ENCODE data around the gene PRELP. TPM values are rescaled to one million over a fixed set of nuclear protein-coding genes. Genes with fewer than 3 reads are reported as not detected.

PRELP gene
- total RNA-seq, 1 experiment from 2014 or later, result not detected

- ChIA-PET CTCF (no interaction called here), POLR2A (ENCODE audit: unreplicated experiment) (interaction anchor here (0.9 kb wide), 1 partner anchor 157 kb away, joined by 20 read pairs; no protein-coding TSS in a partner anchor)
- no peak for ATAC-seq
These were observed 17.5 kb upstream of the PRELP start for GRCh38 chr1:203458078-203458477.

GRCh38 chr1:203459671-203460201 is 15.9 kb upstream of the PRELP start:
- ChIA-PET POLR2A (ENCODE audit: unreplicated experiment) (no interaction called here), CTCF (no interaction called here)
- Histone ChIP-seq H4K20me1 (ENCODE audit: low read length) (no peaks in the 10 kb centered on the region), H2AFZ (ENCODE audit: low read length) (no peak overlapping the region), H3K9me3 (ENCODE audit: low read length) (no peaks in the 10 kb centered on the region), H3K4me3 (ENCODE audit: low read length) (no peak overlapping the region), H3K9ac (ENCODE audit: low read length) (no peak overlapping the region), H3K36me3 (ENCODE audit: low read depth, low read length) (no peaks in the 10 kb centered on the region), H3K27ac (ENCODE audit: low read length) (no peak overlapping the region), H3K9me2 (replicated peaks; ENCODE audit: low read length) (no peaks in the 10 kb centered on the region), H3K27me3 (ENCODE audit: low read length) (peaks cover 40% of the 10 kb centered on the region), H3K4me1 (ENCODE audit: insufficient read depth, low read length) (no peaks in the 10 kb centered on the region), H3K4me2 (ENCODE audit: low read length) (no peak overlapping the region), H3F3A (ENCODE audit: low read length, unreplicated experiment) (no peaks in the 10 kb centered on the region), H3K79me2 (ENCODE audit: low read length) (no peaks in the 10 kb centered on the region)
- ATAC-seq, result no peak
- no peak for DNase-seq
- intact Hi-C loops (cut with micrococcal nuclease), result no loop called here
- BruUV-seq (replicated peaks), result no TSS peak
- TF ChIP-seq CTCF (conservative IDR thresholded peaks at IDR 0.05; ENCODE audit: low read depth, low read length) (no peak), EZH2phosphoT487 (IDR thresholded peaks at IDR 0.05; ENCODE audit: borderline replicate concordance, low read length) (no peak), EZH2 (IDR thresholded peaks at IDR 0.05; ENCODE audit: low read length, unreplicated experiment) (no peak)

More at GRCh38 chr1:203458078-203458477, 17.5 kb upstream of the PRELP start:
- Histone ChIP-seq H4K20me1 (ENCODE audit: low read length) (no peaks in the 10 kb centered on the region), H3K9me3 (ENCODE audit: low read length) (no peaks in the 10 kb centered on the region), H3K79me2 (ENCODE audit: low read length) (no peaks in the 10 kb centered on the region), H3K4me3 (ENCODE audit: low read length) (no peak overlapping the region), H3K27me3 (ENCODE audit: low read length) (peaks cover 50% of the 10 kb centered on the region), H3K36me3 (ENCODE audit: low read depth, low read length) (no peaks in the 10 kb centered on the region), H3K4me1 (ENCODE audit: insufficient read depth, low read length) (no peaks in the 10 kb centered on the region), H3F3A (ENCODE audit: low read length, unreplicated experiment) (no peaks in the 10 kb centered on the region), H2AFZ (ENCODE audit: low read length) (no peak overlapping the region), H3K27ac (ENCODE audit: low read length) (no peak overlapping the region), H3K9me2 (replicated peaks; ENCODE audit: low read length) (no peaks in the 10 kb centered on the region), H3K9ac (ENCODE audit: low read length) (no peak overlapping the region), H3K4me2 (ENCODE audit: low read length) (no peak overlapping the region)
- BruUV-seq (replicated peaks), result no TSS peak
- TF ChIP-seq EZH2 (IDR thresholded peaks at IDR 0.05; ENCODE audit: low read length, unreplicated experiment) (no peak), CTCF (conservative IDR thresholded peaks at IDR 0.05; ENCODE audit: low read depth, low read length) (no peak), EZH2phosphoT487 (IDR thresholded peaks at IDR 0.05; ENCODE audit: borderline replicate concordance, low read length) (no peak)
- no peak for DNase-seq
- intact Hi-C loops (cut with micrococcal nuclease), result no loop called here

GRCh38 chr1:203461717-203462116 is 13.9 kb upstream of the PRELP start:
- Histone ChIP-seq H3K27me3 (ENCODE audit: low read length) (peaks cover 33% of the 10 kb centered on the region), H3K27ac (ENCODE audit: low read length) (no peak overlapping the region), H3K4me3 (ENCODE audit: low read length) (no peak overlapping the region), H3K9me3 (ENCODE audit: low read length) (no peaks in the 10 kb centered on the region), H3K9me2 (replicated peaks; ENCODE audit: low read length) (no peaks in the 10 kb centered on the region), H2AFZ (ENCODE audit: low read length) (no peak overlapping the region), H3K79me2 (ENCODE audit: low read length) (no peaks in the 10 kb centered on the region), H3K4me2 (ENCODE audit: low read length) (no peak overlapping the region), H3K36me3 (ENCODE audit: low read depth, low read length) (no peaks in the 10 kb centered on the region), H4K20me1 (ENCODE audit: low read length) (no peaks in the 10 kb centered on the region), H3K9ac (ENCODE audit: low read length) (no peak overlapping the region), H3F3A (ENCODE audit: low read length, unreplicated experiment) (no peaks in the 10 kb centered on the region), H3K4me1 (ENCODE audit: insufficient read depth, low read length) (no peaks in the 10 kb centered on the region)
- BruUV-seq (replicated peaks), result no TSS peak
- ATAC-seq (no peak), DNase-seq (no peak)
- intact Hi-C loops (cut with micrococcal nuclease), result no loop called here
- POLR2A ChIA-PET (ENCODE audit: unreplicated experiment), result interaction anchor here (0.6 kb wide), 1 partner anchor 541 kb away, joined by 6 read pairs; no protein-coding TSS in a partner anchor
- CTCF ChIA-PET, result interaction anchor here (0.5 kb wide), 1 partner anchor 155 kb away, joined by 6 read pairs; no protein-coding TSS in a partner anchor
- no peak for TF ChIP-seq EZH2 (IDR thresholded peaks at IDR 0.05; ENCODE audit: low read length, unreplicated experiment)
- no peak for TF ChIP-seq CTCF (conservative IDR thresholded peaks at IDR 0.05; ENCODE audit: low read depth, low read length)
- no peak for TF ChIP-seq EZH2phosphoT487 (IDR thresholded peaks at IDR 0.05; ENCODE audit: borderline replicate concordance, low read length)
